SK-N-MC (cell line): ENCODE measurements around the gene AMMECR1L.

Experiments used
- EZH2 ChIP-seq: fragments of 200-600 bp; sonication (generic); IDR thresholded peaks from one replicate; pipeline ENCODE4 v1.6.1; 2017; ENCODE audit warnings: antibody characterized with exemption
- POLR2AphosphoS5 ChIP-seq: IDR thresholded peaks from 2 replicates; pipeline ENCODE4 v1.6.1; 2012; ENCODE audit warnings: mild to moderate bottlenecking, low read depth, low read length, borderline replicate concordance

GRCh38 chr2:127818794-127819425, 66.8 kb downstream of the AMMECR1L start:
- no peak for TF ChIP-seq EZH2
- no peak for TF ChIP-seq POLR2AphosphoS5
